ENCODE data around the gene ACADS. TPM values are rescaled to one million over a fixed set of nuclear protein-coding genes. Genes with fewer than 3 reads are reported as not detected.

Gene ACADS
- total and polyA plus RNA-seq, 9 of the 15 experiments (the other 6 are each of a cell fraction or from before 2014, with no cell fraction given): 0.06 to 20.3 (median 8.8) TPM

DNA sequence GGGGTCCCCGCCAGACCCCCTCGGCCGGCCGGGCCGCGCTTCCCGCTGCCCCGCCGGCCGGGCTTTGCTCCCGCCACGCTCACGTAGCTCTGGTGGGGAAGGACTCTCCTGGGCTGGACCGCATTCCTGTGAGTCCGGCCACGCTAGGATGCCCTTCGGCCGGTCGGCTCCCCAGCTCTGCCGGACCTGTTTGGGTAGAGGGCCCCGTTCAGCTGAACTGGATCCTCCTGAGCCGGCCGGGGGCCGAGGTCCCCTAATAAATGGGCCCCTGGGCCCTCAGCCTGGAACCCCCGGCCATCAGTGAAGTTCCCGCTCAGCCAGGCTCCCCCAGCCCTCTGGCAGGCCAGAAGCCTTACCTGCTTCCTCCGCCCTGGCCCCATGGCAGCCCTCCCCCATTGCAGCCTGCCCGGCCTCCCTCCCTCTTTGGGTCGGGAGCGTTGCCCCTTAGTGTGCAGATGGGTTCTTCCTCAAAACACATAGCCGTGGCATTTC is 14.8 kb upstream of the ACADS start:
- H2AFZ ChIP-seq (ENCODE audit: low read depth, low read length): peak overlapping the region; percentile 72
- no peaks in the 10 kb centered on the region for H3K9me3 ChIP-seq (replicated peaks; ENCODE audit: control insufficient read depth, insufficient read depth, low read depth, low read length)
- intact Hi-C loops (cut with micrococcal nuclease) (loop anchor here (2.0 kb wide), 1 partner anchor 24 kb away; the partner anchor contains the start of gene MLEC), in situ Hi-C loops (cut with MboI) (loop anchor here (5.0 kb wide), 1 partner anchor 129 kb away; the partner anchor contains the start of gene POP5)
- peaks cover 30% of the 10 kb centered on the region for H3K36me3 ChIP-seq (ENCODE audit: control insufficient read depth, insufficient read depth, low read length)
- 2% methylated on average over 19 of the region's 31 CpGs for WGBS (ENCODE audit: insufficient coverage, low coverage, missing lambda C conversion rate)
- H4K20me1 ChIP-seq (replicated peaks; ENCODE audit: control insufficient read depth, insufficient read depth, low read length): no peaks in the 10 kb centered on the region; the same call in 1 of the 2 replicates
- peak overlapping the region; percentile 76 to 97 for H3K9ac ChIP-seq (ENCODE audit: insufficient read depth in 1 of 2, low read depth in 2 of 2, low read length in 2 of 2)
- peak overlapping the region; percentile 71 for H3K27ac ChIP-seq (ENCODE audit: extremely low read depth, low read depth, low read length)
- ChIA-PET POLR2A (interaction anchor here (0.5 to 2.8 kb wide), 13 partner anchors 9 to 376 kb away, joined by 3 to 22 read pairs (median 4); partner anchors contain the start of gene MLEC), CTCF (ENCODE audit: low intra/inter-chr PET ratio) (interaction anchor here (0.6 to 1.2 kb wide), 2 partner anchors 62 to 385 kb away, joined by 3 to 5 read pairs; no protein-coding TSS in a partner anchor)
- no TSS peak for BruUV-seq (replicated peaks)
- H3K79me2 ChIP-seq (ENCODE audit: control insufficient read depth, insufficient read depth, low read length): peaks cover 16% of the 10 kb centered on the region
- H3K4me2 ChIP-seq (ENCODE audit: insufficient read depth, low read length): peak overlapping the region; percentile 77
- H3K27me3 ChIP-seq (ENCODE audit: control insufficient read depth in 2 of 2, insufficient read depth in 2 of 2, low read length in 2 of 2): no peaks in the 10 kb centered on the region
- H3K4me1 ChIP-seq (replicated peaks in 1 of 2; ENCODE audit: control insufficient read depth in 2 of 2, insufficient read depth in 2 of 2, low read length in 2 of 2): peaks cover 7 to 17% of the 10 kb centered on the region in 2 experiments; a peak in 4 of 5 replicates
- H3K9me1 ChIP-seq (ENCODE audit: control insufficient read depth, insufficient read depth, low read length): no peaks in the 10 kb centered on the region
- peak; percentile 61 for ATAC-seq
- peak; percentile 38 to 59 (median 56) for DNase-seq (ENCODE audit: extremely low read depth in 1 of 4, low spot score in 3 of 4)
- H3K4me3 ChIP-seq: peak overlapping the region; percentile 83
- no peak for FAIRE-seq
- TF ChIP-seq YY1 (IDR thresholded peaks at IDR 0.05; ENCODE audit: borderline replicate concordance in 1 of 3, control insufficient read depth in 1 of 3, extremely low read depth in 1 of 3, insufficient read depth in 3 of 3, insufficient read length in 1 of 3, insufficient replicate concordance in 2 of 3, low read depth in 1 of 3, low read length in 2 of 3) (peak in 1 of 3 experiments; percentile 32), RBM14 (IDR thresholded peaks at IDR 0.05; ENCODE audit: borderline replicate concordance, insufficient read depth, low read depth, low read length) (0 out of 2 replicates have a peak, but pooled peaks have one; percentile 50), MAZ (CRISPR knock-in tag; conservative IDR thresholded peaks at IDR 0.05 in 1 of 2, IDR thresholded peaks at IDR 0.05 in 1 of 2) (0 out of 4 replicates have a peak, but pooled peaks of 1 of the 2 experiments have one; percentile 1), ZNF444 (CRISPR knock-in tag; IDR thresholded peaks at IDR 0.05) (peak; percentile 72; the same call in 1 of the 2 replicates), TEAD1 (CRISPR knock-in tag; IDR thresholded peaks at IDR 0.05) (0 out of 4 replicates have a peak, but pooled peaks of 1 of the 2 experiments have one; percentile 37), GABPA (tag; conservative IDR thresholded peaks at IDR 0.05; ENCODE audit: low read depth) (no peak), CHD2 (IDR thresholded peaks at IDR 0.05; ENCODE audit: low read depth, low read length) (no peak), RFX1 (IDR thresholded peaks at IDR 0.05) (no peak), HCFC1 (IDR thresholded peaks at IDR 0.05; ENCODE audit: low read depth, low read length) (no peak), SAP30 (IDR thresholded peaks at IDR 0.05; ENCODE audit: borderline replicate concordance, insufficient read depth, low read depth, low read length, poor library complexity, severe bottlenecking) (peak; percentile 18), SLC30A9 (CRISPR knock-in tag; IDR thresholded peaks at IDR 0.05) (no peak), GABPB1 (CRISPR knock-in tag; IDR thresholded peaks at IDR 0.05) (no peak), SMARCE1 (IDR thresholded peaks at IDR 0.05) (no peak)
- TF ChIP-seq, protein P1, sequence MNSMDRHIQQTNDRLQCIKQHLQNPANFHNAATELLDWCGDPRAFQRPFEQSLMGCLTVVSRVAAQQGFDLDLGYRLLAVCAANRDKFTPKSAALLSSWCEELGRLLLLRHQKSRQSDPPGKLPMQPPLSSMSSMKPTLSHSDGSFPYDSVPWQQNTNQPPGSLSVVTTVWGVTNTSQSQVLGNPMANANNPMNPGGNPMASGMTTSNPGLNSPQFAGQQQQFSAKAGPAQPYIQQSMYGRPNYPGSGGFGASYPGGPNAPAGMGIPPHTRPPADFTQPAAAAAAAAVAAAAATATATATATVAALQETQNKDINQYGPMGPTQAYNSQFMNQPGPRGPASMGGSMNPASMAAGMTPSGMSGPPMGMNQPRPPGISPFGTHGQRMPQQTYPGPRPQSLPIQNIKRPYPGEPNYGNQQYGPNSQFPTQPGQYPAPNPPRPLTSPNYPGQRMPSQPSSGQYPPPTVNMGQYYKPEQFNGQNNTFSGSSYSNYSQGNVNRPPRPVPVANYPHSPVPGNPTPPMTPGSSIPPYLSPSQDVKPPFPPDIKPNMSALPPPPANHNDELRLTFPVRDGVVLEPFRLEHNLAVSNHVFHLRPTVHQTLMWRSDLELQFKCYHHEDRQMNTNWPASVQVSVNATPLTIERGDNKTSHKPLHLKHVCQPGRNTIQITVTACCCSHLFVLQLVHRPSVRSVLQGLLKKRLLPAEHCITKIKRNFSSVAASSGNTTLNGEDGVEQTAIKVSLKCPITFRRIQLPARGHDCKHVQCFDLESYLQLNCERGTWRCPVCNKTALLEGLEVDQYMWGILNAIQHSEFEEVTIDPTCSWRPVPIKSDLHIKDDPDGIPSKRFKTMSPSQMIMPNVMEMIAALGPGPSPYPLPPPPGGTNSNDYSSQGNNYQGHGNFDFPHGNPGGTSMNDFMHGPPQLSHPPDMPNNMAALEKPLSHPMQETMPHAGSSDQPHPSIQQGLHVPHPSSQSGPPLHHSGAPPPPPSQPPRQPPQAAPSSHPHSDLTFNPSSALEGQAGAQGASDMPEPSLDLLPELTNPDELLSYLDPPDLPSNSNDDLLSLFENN (IDR thresholded peaks at IDR 0.05; ENCODE audit: low read depth in 2 of 2, low read length in 2 of 2): no peak
- TF ChIP-seq, protein P2, sequence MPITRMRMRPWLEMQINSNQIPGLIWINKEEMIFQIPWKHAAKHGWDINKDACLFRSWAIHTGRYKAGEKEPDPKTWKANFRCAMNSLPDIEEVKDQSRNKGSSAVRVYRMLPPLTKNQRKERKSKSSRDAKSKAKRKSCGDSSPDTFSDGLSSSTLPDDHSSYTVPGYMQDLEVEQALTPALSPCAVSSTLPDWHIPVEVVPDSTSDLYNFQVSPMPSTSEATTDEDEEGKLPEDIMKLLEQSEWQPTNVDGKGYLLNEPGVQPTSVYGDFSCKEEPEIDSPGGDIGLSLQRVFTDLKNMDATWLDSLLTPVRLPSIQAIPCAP (CRISPR knock-in tag; IDR thresholded peaks at IDR 0.05; ENCODE audit: borderline replicate concordance): no peak

All from K562 (cell line).